Prostate gland (tissue), 2 donors: ENCODE measurements around the gene NCOA1.

Source experiments
- CTCF ChIP-seq, 4 experiments: fragments of 200-600 bp in 2 of 4; fragments of 450-650 bp in 2 of 4; sonication (generic) in 2 of 4; IDR thresholded peaks; 1 replicate in 3 of 4; 2 replicates in 1 of 4; pipeline ENCODE4 v1.5.1; 2016 to 2019; ENCODE audit warnings: antibody characterized with exemption in 4 of 4, mild to moderate bottlenecking in 2 of 4, moderate library complexity in 2 of 4
- POLR2A ChIP-seq: fragments of 450-650 bp; IDR thresholded peaks from one replicate; pipeline ENCODE4 v1.6.1; 2016; ENCODE audit warnings: antibody characterized with exemption, mild to moderate bottlenecking

DNA sequence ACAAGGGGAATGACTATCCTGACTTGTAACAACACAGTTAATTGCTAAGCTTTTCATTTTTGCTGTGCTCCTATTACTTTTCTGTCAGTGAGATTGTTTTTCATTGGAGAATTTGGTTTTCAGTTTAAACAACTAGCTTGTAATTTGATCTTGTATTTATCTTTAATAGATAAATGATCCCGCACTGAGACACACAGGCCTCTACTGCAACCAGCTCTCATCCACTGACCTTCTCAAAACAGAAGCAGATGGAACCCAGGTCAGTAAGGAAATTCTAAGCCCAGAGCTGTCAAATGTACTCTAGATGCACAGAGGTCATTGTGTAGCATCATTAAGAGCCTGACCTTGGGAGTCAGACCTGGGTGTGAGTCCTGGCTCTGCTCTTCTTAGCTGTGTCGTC, 271.5 kb downstream of the NCOA1 start:
- no peak for TF ChIP-seq POLR2A
- TF ChIP-seq CTCF (IDR thresholded peaks at IDR 0.05) = no peak
